WTC11 (cell line): Measurements from ENCODE around the gene ADCK2.

Experiments used
- GRHL2 ChIP-seq: fragments of 250-450 bp; sonication (Bioruptor Pico); IDR thresholded peaks from 2 replicates; pipeline ENCODE4 v1.8.0; 2022; ENCODE audit warnings: mild to moderate bottlenecking, moderate library complexity; ENCODE audit not compliant: insufficient replicate concordance, severe bottlenecking
- JUN ChIP-seq: sonication (generic); formaldehyde crosslinking; IDR thresholded peaks from 2 replicates; pipeline ENCODE4 v1.8.0; 2023; ENCODE audit warnings: mild to moderate bottlenecking, missing genetic modification reagents
- KAT7 ChIP-seq: sonication (generic); formaldehyde crosslinking; IDR thresholded peaks from 2 replicates; pipeline ENCODE4 v1.8.1; 2023; ENCODE audit warnings: missing genetic modification reagents, mild to moderate bottlenecking, borderline replicate concordance
- NFYB ChIP-seq: sonication (generic); formaldehyde crosslinking; conservative IDR thresholded peaks from 2 replicates; pipeline ENCODE4 v1.8.0; 2022; ENCODE audit warnings: low read depth, missing genetic modification reagents
- PREB ChIP-seq: sonication (generic); formaldehyde crosslinking; IDR thresholded peaks from 2 replicates; pipeline ENCODE4 v1.8.1; 2022; ENCODE audit warnings: mild to moderate bottlenecking, missing genetic modification reagents, moderate library complexity, borderline replicate concordance
- SP1 ChIP-seq: sonication (generic); formaldehyde crosslinking; conservative IDR thresholded peaks from 2 replicates; pipeline ENCODE4 v1.8.1; 2022; ENCODE audit warnings: missing genetic modification reagents
- USF2 ChIP-seq: sonication (generic); formaldehyde crosslinking; IDR thresholded peaks from 2 replicates; pipeline ENCODE4 v1.8.1; 2023; ENCODE audit warnings: mild to moderate bottlenecking, missing genetic modification reagents, moderate library complexity
- ZNF138 ChIP-seq: sonication (generic); formaldehyde crosslinking; conservative IDR thresholded peaks from 2 replicates; pipeline ENCODE4 v1.8.1; 2022; ENCODE audit warnings: mild to moderate bottlenecking, moderate library complexity, missing genetic modification reagents
- TF ChIP-seq, protein P1 (sequence below): sonication (generic); formaldehyde crosslinking; IDR thresholded peaks from 2 replicates; pipeline ENCODE4 v1.8.1; 2022; ENCODE audit warnings: mild to moderate bottlenecking, moderate library complexity, missing genetic modification reagents
- TF ChIP-seq, protein P2 (sequence below): fragments of 200-600 bp; IDR thresholded peaks from 2 replicates; pipeline ENCODE4 v1.8.0; 2022; ENCODE audit warnings: antibody characterized with exemption
- TF ChIP-seq, protein P3 (sequence below): sonication (generic); formaldehyde crosslinking; conservative IDR thresholded peaks from 2 replicates; pipeline ENCODE4 v1.8.1; 2022; ENCODE audit warnings: mild to moderate bottlenecking, missing genetic modification reagents
- TF ChIP-seq, protein P4 (sequence below): sonication (generic); formaldehyde crosslinking; IDR thresholded peaks from 2 replicates; pipeline ENCODE4 v1.8.1; 2023; ENCODE audit warnings: mild to moderate bottlenecking, missing genetic modification reagents, moderate library complexity
- TF ChIP-seq, protein P5 (sequence below): sonication (generic); formaldehyde crosslinking; IDR thresholded peaks from 2 replicates; pipeline ENCODE4 v1.8.0; 2022; ENCODE audit warnings: mild to moderate bottlenecking, missing genetic modification reagents

GRCh38 chr7:140688341-140688740 lies 15.6 kb downstream of the ADCK2 start:
- TF ChIP-seq GRHL2 (CRISPR knock-in tag) (no peak), PREB (CRISPR knock-in tag) (no peak), KAT7 (CRISPR knock-in tag) (no peak), USF2 (CRISPR knock-in tag) (no peak), NFYB (CRISPR knock-in tag) (no peak), ZNF138 (CRISPR knock-in tag) (no peak), JUN (CRISPR knock-in tag) (no peak), SP1 (CRISPR knock-in tag) (no peak)
- TF ChIP-seq, protein P1, sequence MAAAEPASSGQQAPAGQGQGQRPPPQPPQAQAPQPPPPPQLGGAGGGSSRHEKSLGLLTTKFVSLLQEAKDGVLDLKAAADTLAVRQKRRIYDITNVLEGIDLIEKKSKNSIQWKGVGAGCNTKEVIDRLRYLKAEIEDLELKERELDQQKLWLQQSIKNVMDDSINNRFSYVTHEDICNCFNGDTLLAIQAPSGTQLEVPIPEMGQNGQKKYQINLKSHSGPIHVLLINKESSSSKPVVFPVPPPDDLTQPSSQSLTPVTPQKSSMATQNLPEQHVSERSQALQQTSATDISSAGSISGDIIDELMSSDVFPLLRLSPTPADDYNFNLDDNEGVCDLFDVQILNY (CRISPR knock-in tag): no peak
- TF ChIP-seq, protein P2, sequence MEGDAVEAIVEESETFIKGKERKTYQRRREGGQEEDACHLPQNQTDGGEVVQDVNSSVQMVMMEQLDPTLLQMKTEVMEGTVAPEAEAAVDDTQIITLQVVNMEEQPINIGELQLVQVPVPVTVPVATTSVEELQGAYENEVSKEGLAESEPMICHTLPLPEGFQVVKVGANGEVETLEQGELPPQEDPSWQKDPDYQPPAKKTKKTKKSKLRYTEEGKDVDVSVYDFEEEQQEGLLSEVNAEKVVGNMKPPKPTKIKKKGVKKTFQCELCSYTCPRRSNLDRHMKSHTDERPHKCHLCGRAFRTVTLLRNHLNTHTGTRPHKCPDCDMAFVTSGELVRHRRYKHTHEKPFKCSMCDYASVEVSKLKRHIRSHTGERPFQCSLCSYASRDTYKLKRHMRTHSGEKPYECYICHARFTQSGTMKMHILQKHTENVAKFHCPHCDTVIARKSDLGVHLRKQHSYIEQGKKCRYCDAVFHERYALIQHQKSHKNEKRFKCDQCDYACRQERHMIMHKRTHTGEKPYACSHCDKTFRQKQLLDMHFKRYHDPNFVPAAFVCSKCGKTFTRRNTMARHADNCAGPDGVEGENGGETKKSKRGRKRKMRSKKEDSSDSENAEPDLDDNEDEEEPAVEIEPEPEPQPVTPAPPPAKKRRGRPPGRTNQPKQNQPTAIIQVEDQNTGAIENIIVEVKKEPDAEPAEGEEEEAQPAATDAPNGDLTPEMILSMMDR: no peak
- TF ChIP-seq, protein P3, sequence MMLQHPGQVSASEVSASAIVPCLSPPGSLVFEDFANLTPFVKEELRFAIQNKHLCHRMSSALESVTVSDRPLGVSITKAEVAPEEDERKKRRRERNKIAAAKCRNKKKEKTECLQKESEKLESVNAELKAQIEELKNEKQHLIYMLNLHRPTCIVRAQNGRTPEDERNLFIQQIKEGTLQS (CRISPR knock-in tag): no peak
- TF ChIP-seq, protein P4, sequence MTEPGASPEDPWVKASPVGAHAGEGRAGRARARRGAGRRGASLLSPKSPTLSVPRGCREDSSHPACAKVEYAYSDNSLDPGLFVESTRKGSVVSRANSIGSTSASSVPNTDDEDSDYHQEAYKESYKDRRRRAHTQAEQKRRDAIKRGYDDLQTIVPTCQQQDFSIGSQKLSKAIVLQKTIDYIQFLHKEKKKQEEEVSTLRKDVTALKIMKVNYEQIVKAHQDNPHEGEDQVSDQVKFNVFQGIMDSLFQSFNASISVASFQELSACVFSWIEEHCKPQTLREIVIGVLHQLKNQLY (CRISPR knock-in tag): no peak
- TF ChIP-seq, protein P5, sequence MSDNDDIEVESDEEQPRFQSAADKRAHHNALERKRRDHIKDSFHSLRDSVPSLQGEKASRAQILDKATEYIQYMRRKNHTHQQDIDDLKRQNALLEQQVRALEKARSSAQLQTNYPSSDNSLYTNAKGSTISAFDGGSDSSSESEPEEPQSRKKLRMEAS (CRISPR knock-in tag): no peak
